T47D (cell line): ENCODE measurements around the gene RBMS3.

Experiments
- DNase-seq, 2 experiments: peaks; one replicate each; pipeline versions ENCODE4 v3.0.0 to v3.0.0-alpha.2; 2011 to 2012; ENCODE audit warnings: low read depth in 1 of 2, low spot score in 1 of 2
- JUND ChIP-seq: IDR thresholded peaks from 2 replicates; pipeline ENCODE4 v1.6.1; 2012; ENCODE audit warnings: low read depth
- in situ Hi-C: cut with HindIII; loops from 2 replicates; pipeline ENCODE4 v1.10.0; 2016; ENCODE audit warnings: low sequenced_read_pairs, low pct_unique_long_range_greater_than_20kb

Gene RBMS3

GRCh38 chr3:29426302-29427226, 145.7 kb downstream of the RBMS3 start:
- DNase-seq, result no peak
- in situ Hi-C loops, result no loop called here
- TF ChIP-seq JUND, result no peak

- TF ChIP-seq JUND, result no peak
- in situ Hi-C loops, result no loop called here
- no peak for DNase-seq
Observed at GRCh38 chr3:29427266-29428103, 146.6 kb downstream of the RBMS3 start.

- in situ Hi-C loops, result no loop called here
- DNase-seq, result no peak
- no peak for TF ChIP-seq JUND
Observed at GRCh38 chr3:29429055-29429679, 148.3 kb downstream of the RBMS3 start.

GRCh38 chr3:29430558-29430971, 149.7 kb downstream of the RBMS3 start:
- TF ChIP-seq JUND, result no peak
- in situ Hi-C loops, result no loop called here
- no peak for DNase-seq

GRCh38 chr3:29436612-29437323, 155.9 kb downstream of the RBMS3 start:
- TF ChIP-seq JUND, result no peak
- in situ Hi-C loops, result no loop called here
- no peak for DNase-seq

- no peak for DNase-seq
- in situ Hi-C loops, result no loop called here
Observed at GRCh38 chr3:29438580-29438979, 157.7 kb downstream of the RBMS3 start.

GRCh38 chr3:29440413-29441305, 159.8 kb downstream of the RBMS3 start:
- peak; percentile 3 to 64 for DNase-seq
- in situ Hi-C loops, result no loop called here

More at GRCh38 chr3:29438580-29438979, 157.7 kb downstream of the RBMS3 start:
- TF ChIP-seq JUND, result no peak

GRCh38 chr3:29441422-29441821, 160.6 kb downstream of the RBMS3 start:
- in situ Hi-C loops, result no loop called here
- TF ChIP-seq JUND, result no peak
- DNase-seq, result no peak

More at GRCh38 chr3:29440413-29441305, 159.8 kb downstream of the RBMS3 start:
- TF ChIP-seq JUND, result no peak

- TF ChIP-seq JUND, result no peak
- in situ Hi-C loops, result no loop called here
Observed at GRCh38 chr3:29447946-29448627, 167.2 kb downstream of the RBMS3 start.

GRCh38 chr3:29451920-29452319, 171.0 kb downstream of the RBMS3 start:
- in situ Hi-C loops, result no loop called here
- no peak for DNase-seq
- no peak for TF ChIP-seq JUND

More at GRCh38 chr3:29447946-29448627, 167.2 kb downstream of the RBMS3 start:
- no peak for DNase-seq

GRCh38 chr3:29452934-29453283, 172.0 kb downstream of the RBMS3 start:
- in situ Hi-C loops, result no loop called here
- TF ChIP-seq JUND, result no peak
- DNase-seq, result no peak
